ENCODE data around the gene CTBP1.
"Not testable (repeated sequence)": the region's sequence is repeated elsewhere in the genome, so short reads cannot be mapped to it uniquely, and the experiment has no call there.

CTBP1 gene

GRCh38 chr4:1239141-1239949, 9.6 kb downstream of the CTBP1 start:
- no peak overlapping the region for H3K9ac ChIP-seq (ENCODE audit: low read depth in 1 of 2, low read length in 2 of 2)
- H3K4me1 ChIP-seq (ENCODE audit: control insufficient read depth in 2 of 2, insufficient read depth in 2 of 2, low read length in 2 of 2) = peaks cover 23 to 24% of the 10 kb centered on the region in 2 donors
- peaks cover 34 to 37% of the 10 kb centered on the region in 2 donors for H3K36me3 ChIP-seq (ENCODE audit: control insufficient read depth in 2 of 2, insufficient read depth in 2 of 2, low read length in 2 of 2)
- no peaks in the 10 kb centered on the region for H3K27me3 ChIP-seq (ENCODE audit: control insufficient read depth in 2 of 2, insufficient read depth in 2 of 2, low read length in 2 of 2)
- no peak overlapping the region for H3K4me3 ChIP-seq (ENCODE audit: low read length in 2 of 2)
- no peak overlapping the region for H3K27ac ChIP-seq (ENCODE audit: low read depth in 2 of 2, low read length in 2 of 2)
- no peaks in the 10 kb centered on the region for H3K9me3 ChIP-seq (ENCODE audit: control insufficient read depth in 2 of 2, low read length in 2 of 2)

DNA sequence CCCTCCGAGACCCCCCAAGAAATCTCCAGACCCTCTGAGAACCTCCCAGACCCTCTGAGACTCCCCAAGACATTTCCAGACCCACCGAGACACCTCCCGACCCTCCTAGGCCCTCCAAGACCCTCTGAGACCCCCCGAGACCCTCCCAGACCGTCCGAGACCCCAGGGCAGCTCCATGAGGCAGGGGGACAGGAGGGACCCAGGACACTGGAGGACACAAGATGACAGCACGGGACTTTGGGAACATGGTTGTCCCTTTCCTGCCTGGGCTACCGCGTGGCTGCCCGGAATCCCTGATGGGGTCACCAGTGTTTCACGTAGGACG, 10.3 kb downstream of the CTBP1 start:
- Histone ChIP-seq H3K4me3 (ENCODE audit: low read length in 2 of 2) (no peak overlapping the region), H3K36me3 (ENCODE audit: control insufficient read depth in 2 of 2, insufficient read depth in 2 of 2, low read length in 2 of 2) (peaks cover 37 to 38% of the 10 kb centered on the region in 2 donors), H3K9ac (ENCODE audit: low read depth in 1 of 2, low read length in 2 of 2) (no peak overlapping the region)

DNA sequence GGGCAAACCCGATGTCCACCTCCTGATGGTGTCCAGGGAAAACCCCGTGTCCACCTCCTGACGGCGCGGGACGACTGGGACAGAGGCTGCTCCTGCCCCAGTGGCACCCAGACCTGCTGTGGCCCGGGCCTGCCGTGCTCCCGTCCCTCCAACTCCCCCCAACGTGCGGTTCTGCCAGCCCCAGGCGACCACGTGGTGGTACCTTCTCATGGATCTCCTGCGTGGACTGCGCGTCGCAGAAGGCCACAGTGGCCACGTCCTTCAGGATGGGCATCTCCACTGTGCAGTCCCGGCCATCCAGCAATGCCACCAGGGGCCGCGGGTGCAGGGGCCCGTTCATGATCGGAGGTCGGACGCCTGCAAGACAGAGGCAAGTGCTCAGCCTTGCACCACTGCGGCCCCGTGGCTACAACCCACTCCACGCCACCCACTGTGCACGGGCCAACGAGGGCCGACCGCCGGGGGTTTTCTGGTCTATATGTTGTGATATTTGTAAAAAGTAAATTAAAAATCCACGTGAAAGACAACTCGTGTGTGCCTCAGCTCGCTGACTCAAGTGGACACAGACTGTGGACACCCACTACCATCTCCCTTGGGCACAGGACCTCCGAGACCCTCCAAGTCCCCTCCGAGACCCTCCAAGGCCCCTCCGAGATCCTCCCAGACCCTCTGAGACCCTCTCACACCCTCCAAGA, 10.8 kb downstream of the CTBP1 start:
- H3K36me3 ChIP-seq (ENCODE audit: control insufficient read depth in 2 of 2, insufficient read depth in 2 of 2, low read length in 2 of 2) = peaks cover 37 to 43% of the 10 kb centered on the region in 2 donors
- no peak overlapping the region for H3K9ac ChIP-seq (ENCODE audit: low read depth in 1 of 2, low read length in 2 of 2)
- peaks cover 14 to 21% of the 10 kb centered on the region in 2 donors for H3K4me1 ChIP-seq (ENCODE audit: control insufficient read depth in 2 of 2, insufficient read depth in 2 of 2, low read length in 2 of 2)
- H3K4me3 ChIP-seq (ENCODE audit: low read length in 2 of 2) = no peak overlapping the region
- H3K9me3 ChIP-seq (ENCODE audit: control insufficient read depth in 2 of 2, low read length in 2 of 2) = no peaks in the 10 kb centered on the region
- no peak overlapping the region for H3K27ac ChIP-seq (ENCODE audit: low read depth in 2 of 2, low read length in 2 of 2)
- H3K27me3 ChIP-seq (ENCODE audit: control insufficient read depth in 2 of 2, insufficient read depth in 2 of 2, low read length in 2 of 2) = no peaks in the 10 kb centered on the region

More for the DNA sequence above, 10.3 kb downstream of the CTBP1 start:
- peaks cover 20 to 24% of the 10 kb centered on the region in 2 donors for H3K4me1 ChIP-seq (ENCODE audit: control insufficient read depth in 2 of 2, insufficient read depth in 2 of 2, low read length in 2 of 2)
- H3K9me3 ChIP-seq (ENCODE audit: control insufficient read depth in 2 of 2, low read length in 2 of 2) = no peaks in the 10 kb centered on the region
- H3K27me3 ChIP-seq (ENCODE audit: control insufficient read depth in 2 of 2, insufficient read depth in 2 of 2, low read length in 2 of 2) = no peaks in the 10 kb centered on the region
- no peak overlapping the region for H3K27ac ChIP-seq (ENCODE audit: low read depth in 2 of 2, low read length in 2 of 2)

- Histone ChIP-seq H3K4me1 (ENCODE audit: control insufficient read depth in 2 of 2, insufficient read depth in 2 of 2, low read length in 2 of 2) (peaks cover 8 to 13% of the 10 kb centered on the region in 2 donors), H3K36me3 (ENCODE audit: control insufficient read depth in 2 of 2, insufficient read depth in 2 of 2, low read length in 2 of 2) (peaks cover 37 to 51% of the 10 kb centered on the region in 2 donors)
- not testable (repeated sequence) for H3K9ac ChIP-seq (ENCODE audit: low read depth in 1 of 2, low read length in 2 of 2); H3K27ac ChIP-seq (ENCODE audit: low read depth in 2 of 2, low read length in 2 of 2); H3K27me3 ChIP-seq (ENCODE audit: control insufficient read depth in 2 of 2, insufficient read depth in 2 of 2, low read length in 2 of 2); H3K4me3 ChIP-seq (ENCODE audit: low read length in 2 of 2); H3K9me3 ChIP-seq (ENCODE audit: control insufficient read depth in 2 of 2, low read length in 2 of 2)
These were observed 11.7 kb downstream of the CTBP1 start for GRCh38 chr4:1237261-1237660.

- H3K27me3 ChIP-seq (ENCODE audit: control insufficient read depth in 2 of 2, insufficient read depth in 2 of 2, low read length in 2 of 2); H3K4me3 ChIP-seq (ENCODE audit: low read length in 2 of 2); H3K4me1 ChIP-seq (ENCODE audit: control insufficient read depth in 2 of 2, insufficient read depth in 2 of 2, low read length in 2 of 2); H3K27ac ChIP-seq (ENCODE audit: low read depth in 2 of 2, low read length in 2 of 2); H3K9me3 ChIP-seq (ENCODE audit: control insufficient read depth in 2 of 2, low read length in 2 of 2); H3K9ac ChIP-seq (ENCODE audit: low read depth in 1 of 2, low read length in 2 of 2): not testable (repeated sequence)
- peaks cover 37 to 51% of the 10 kb centered on the region in 2 donors for H3K36me3 ChIP-seq (ENCODE audit: control insufficient read depth in 2 of 2, insufficient read depth in 2 of 2, low read length in 2 of 2)
These were observed 12.1 kb downstream of the CTBP1 start for GRCh38 chr4:1236836-1237235.

DNA sequence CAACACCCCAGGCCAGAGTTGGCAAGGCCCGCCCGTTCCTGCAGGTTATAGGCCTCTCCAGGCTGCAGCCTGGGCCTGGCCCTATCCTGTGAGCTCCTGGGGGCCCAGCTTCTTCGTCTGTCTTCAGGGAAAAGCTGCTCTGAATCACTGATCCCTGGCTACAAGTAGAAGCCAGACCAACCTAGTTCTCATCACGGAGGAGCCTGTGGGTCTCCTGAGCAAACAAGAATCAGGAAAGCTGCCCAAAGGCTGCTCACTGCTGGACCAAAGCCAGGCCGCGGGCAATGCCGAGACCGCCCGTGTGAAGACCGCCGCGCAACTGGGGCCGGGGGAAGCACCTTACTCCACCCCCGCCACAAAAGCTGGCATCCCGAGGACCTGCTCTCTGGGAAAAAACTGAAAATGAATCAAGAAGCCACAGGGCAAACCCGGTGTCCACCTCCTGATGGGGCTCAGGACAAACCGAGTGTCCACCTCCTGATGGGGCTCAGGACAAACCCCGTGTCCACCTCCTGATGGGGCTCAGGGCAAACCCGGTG, 12.8 kb downstream of the CTBP1 start:
- peaks cover 43 to 58% of the 10 kb centered on the region in 2 donors for H3K36me3 ChIP-seq (ENCODE audit: control insufficient read depth in 2 of 2, insufficient read depth in 2 of 2, low read length in 2 of 2)
- no peaks in the 10 kb centered on the region for H3K27me3 ChIP-seq (ENCODE audit: control insufficient read depth in 2 of 2, insufficient read depth in 2 of 2, low read length in 2 of 2)
- H3K4me3 ChIP-seq (ENCODE audit: low read length in 2 of 2) = no peak overlapping the region
- H3K4me1 ChIP-seq (ENCODE audit: control insufficient read depth in 2 of 2, insufficient read depth in 2 of 2, low read length in 2 of 2) = peaks cover 0 to 4% of the 10 kb centered on the region in 2 donors
- no peak overlapping the region for H3K9ac ChIP-seq (ENCODE audit: low read depth in 1 of 2, low read length in 2 of 2)
- no peaks in the 10 kb centered on the region for H3K9me3 ChIP-seq (ENCODE audit: control insufficient read depth in 2 of 2, low read length in 2 of 2)
- H3K27ac ChIP-seq (ENCODE audit: low read depth in 2 of 2, low read length in 2 of 2) = no peak overlapping the region

DNA sequence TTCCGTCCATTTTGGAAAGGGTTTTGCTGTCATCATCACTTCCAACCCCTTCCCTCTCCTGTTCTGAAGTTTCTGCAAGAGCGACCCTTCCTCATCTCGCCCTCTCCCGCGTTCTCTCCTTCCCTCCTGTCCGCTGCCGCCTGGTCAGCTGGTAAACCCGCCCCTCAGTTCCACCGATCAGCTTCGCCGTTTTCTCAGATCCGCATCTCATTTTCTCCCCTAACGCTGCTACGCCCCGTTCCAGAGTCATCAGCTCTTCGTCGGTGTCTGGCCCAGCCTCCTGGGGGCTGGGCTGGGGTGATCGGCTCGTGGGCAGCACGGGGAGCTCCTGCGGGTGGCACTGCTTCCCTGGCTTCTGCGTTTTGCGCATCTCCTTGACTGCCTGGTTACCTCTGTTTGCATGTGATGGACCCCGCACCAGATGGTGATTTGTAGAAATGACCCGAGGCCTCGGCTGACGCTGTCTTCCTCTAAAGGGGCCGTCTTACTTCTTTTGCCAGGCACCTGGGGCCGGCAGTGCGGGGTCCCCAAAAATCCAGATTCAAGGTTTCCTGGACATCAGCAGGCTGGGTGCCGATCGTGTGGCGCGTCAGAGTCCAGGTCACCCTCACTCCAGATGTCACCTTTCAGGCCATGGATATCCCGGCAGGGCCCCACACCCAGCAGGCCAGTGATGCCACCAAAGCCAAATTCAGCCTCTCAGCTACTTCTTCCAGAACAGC, 13.4 kb downstream of the CTBP1 start:
- H3K36me3 ChIP-seq (ENCODE audit: control insufficient read depth in 2 of 2, insufficient read depth in 2 of 2, low read length in 2 of 2) = peaks cover 42 to 57% of the 10 kb centered on the region in 2 donors

DNA sequence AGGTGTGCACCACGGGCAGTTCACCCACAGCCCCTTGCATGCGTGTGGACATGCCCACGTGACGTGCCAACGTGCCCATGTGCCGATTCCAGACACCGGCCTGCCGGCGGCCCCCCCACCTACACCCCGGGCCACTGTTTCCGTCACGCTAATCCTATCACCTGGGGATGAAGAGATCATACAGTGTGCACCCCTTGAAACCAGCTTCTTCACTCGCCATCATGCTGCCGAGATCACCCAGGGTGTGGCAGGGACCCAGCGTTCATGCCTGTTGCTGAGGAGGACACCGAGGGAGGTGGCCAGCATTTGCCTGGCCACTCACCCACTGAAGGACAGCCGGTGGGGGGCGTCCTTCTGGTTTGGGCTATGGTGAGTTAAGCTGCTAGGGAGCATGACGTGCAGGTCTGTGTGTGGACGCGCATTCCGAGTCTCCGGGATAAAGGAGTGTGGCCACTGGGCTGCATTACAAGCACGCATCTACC, 14.1 kb downstream of the CTBP1 start:
- Histone ChIP-seq H3K36me3 (ENCODE audit: control insufficient read depth in 2 of 2, insufficient read depth in 2 of 2, low read length in 2 of 2) (peaks cover 47 to 62% of the 10 kb centered on the region in 2 donors), H3K9me3 (ENCODE audit: control insufficient read depth in 2 of 2, low read length in 2 of 2) (no peaks in the 10 kb centered on the region), H3K27ac (ENCODE audit: low read depth in 2 of 2, low read length in 2 of 2) (no peak overlapping the region), H3K4me1 (ENCODE audit: control insufficient read depth in 2 of 2, insufficient read depth in 2 of 2, low read length in 2 of 2) (no peaks in the 10 kb centered on the region), H3K9ac (ENCODE audit: low read depth in 1 of 2, low read length in 2 of 2) (no peak overlapping the region), H3K27me3 (ENCODE audit: control insufficient read depth in 2 of 2, insufficient read depth in 2 of 2, low read length in 2 of 2) (no peaks in the 10 kb centered on the region), H3K4me3 (ENCODE audit: low read length in 2 of 2) (no peak overlapping the region)

More for the DNA sequence above, 13.4 kb downstream of the CTBP1 start:
- Histone ChIP-seq H3K4me3 (ENCODE audit: low read length in 2 of 2) (no peak overlapping the region), H3K9ac (ENCODE audit: low read depth in 1 of 2, low read length in 2 of 2) (no peak overlapping the region), H3K4me1 (ENCODE audit: control insufficient read depth in 2 of 2, insufficient read depth in 2 of 2, low read length in 2 of 2) (no peaks in the 10 kb centered on the region), H3K27ac (ENCODE audit: low read depth in 2 of 2, low read length in 2 of 2) (no peak overlapping the region), H3K27me3 (ENCODE audit: control insufficient read depth in 2 of 2, insufficient read depth in 2 of 2, low read length in 2 of 2) (no peaks in the 10 kb centered on the region), H3K9me3 (ENCODE audit: control insufficient read depth in 2 of 2, low read length in 2 of 2) (no peaks in the 10 kb centered on the region)

GRCh38 chr4:1234309-1234695, 14.6 kb downstream of the CTBP1 start:
- Histone ChIP-seq H3K27ac (ENCODE audit: low read depth in 2 of 2, low read length in 2 of 2) (no peak overlapping the region), H3K36me3 (ENCODE audit: control insufficient read depth in 2 of 2, insufficient read depth in 2 of 2, low read length in 2 of 2) (peaks cover 48 to 63% of the 10 kb centered on the region in 2 donors), H3K27me3 (ENCODE audit: control insufficient read depth in 2 of 2, insufficient read depth in 2 of 2, low read length in 2 of 2) (no peaks in the 10 kb centered on the region), H3K4me3 (ENCODE audit: low read length in 2 of 2) (no peak overlapping the region), H3K4me1 (ENCODE audit: control insufficient read depth in 2 of 2, insufficient read depth in 2 of 2, low read length in 2 of 2) (no peaks in the 10 kb centered on the region), H3K9me3 (ENCODE audit: control insufficient read depth in 2 of 2, low read length in 2 of 2) (no peaks in the 10 kb centered on the region), H3K9ac (ENCODE audit: low read depth in 1 of 2, low read length in 2 of 2) (no peak overlapping the region)
